Right atrium auricular region (tissue), 2 donors: Measurements from ENCODE around the gene IFNL1. TPM values are rescaled to one million over a fixed set of nuclear protein-coding genes. Genes with fewer than 3 reads are reported as not detected.
"Not testable (repeated sequence)": the region's sequence is repeated elsewhere in the genome, so short reads cannot be mapped to it uniquely, and the experiment has no call there.

Experiments used
- DNase-seq: peaks from one replicate; pipeline ENCODE4 v3.0.0-alpha.2; 2019; ENCODE audit warnings: low spot score
- H3K27ac ChIP-seq, 2 donors: fragments of 200-600 bp; sonication (generic); 1 replicate in 1 of 2; 2 replicates in 1 of 2; pipeline ENCODE4 v1.5.1; 2016 to 2019
- H3K27me3 ChIP-seq, 2 donors: fragments of 200-600 bp; sonication (generic); one replicate each; pipeline versions ENCODE4 v1.5.1 to v1.6.0; 2017 to 2019
- H3K36me3 ChIP-seq: fragments of 200-600 bp; sonication (generic); one replicate; pipeline ENCODE4 v1.5.1; 2016
- H3K4me1 ChIP-seq, 2 donors: fragments of 200-600 bp; sonication (generic); one replicate each; pipeline versions ENCODE4 v1.5.1 to v1.6.0; 2017 to 2019
- H3K4me3 ChIP-seq, 2 donors: fragments of 200-600 bp; sonication (generic); 1 replicate in 1 of 2; 2 replicates in 1 of 2; pipeline ENCODE4 v1.5.1; 2017 to 2019; ENCODE audit warnings: mild to moderate bottlenecking in 1 of 2, moderate library complexity in 1 of 2
- H3K9me3 ChIP-seq, 2 donors: fragments of 200-600 bp; sonication (generic); one replicate each; pipeline ENCODE4 v1.5.1; 2019
- total RNA-seq, 2 donors: library from RNA; depleted of rRNA; stranded (reverse); fragments of >200 nt; gene quantifications; one replicate each; pipeline ENCODE4 v1.1.0, GENCODE V29; 2016
- TF ChIP-seq, protein P1 (sequence below), 2 donors: fragments of 200-600 bp; sonication (generic); IDR thresholded peaks; one replicate each; pipeline ENCODE4 v1.5.1; 2019; ENCODE audit warnings: antibody characterized with exemption in 2 of 2

Gene IFNL1
- total RNA-seq, 2 donors from 2014 or later = not detected

GRCh38 chr19:39270036-39270871 is 26.0 kb upstream of the IFNL1 start:
- no peak for DNase-seq
- TF ChIP-seq, protein P1, sequence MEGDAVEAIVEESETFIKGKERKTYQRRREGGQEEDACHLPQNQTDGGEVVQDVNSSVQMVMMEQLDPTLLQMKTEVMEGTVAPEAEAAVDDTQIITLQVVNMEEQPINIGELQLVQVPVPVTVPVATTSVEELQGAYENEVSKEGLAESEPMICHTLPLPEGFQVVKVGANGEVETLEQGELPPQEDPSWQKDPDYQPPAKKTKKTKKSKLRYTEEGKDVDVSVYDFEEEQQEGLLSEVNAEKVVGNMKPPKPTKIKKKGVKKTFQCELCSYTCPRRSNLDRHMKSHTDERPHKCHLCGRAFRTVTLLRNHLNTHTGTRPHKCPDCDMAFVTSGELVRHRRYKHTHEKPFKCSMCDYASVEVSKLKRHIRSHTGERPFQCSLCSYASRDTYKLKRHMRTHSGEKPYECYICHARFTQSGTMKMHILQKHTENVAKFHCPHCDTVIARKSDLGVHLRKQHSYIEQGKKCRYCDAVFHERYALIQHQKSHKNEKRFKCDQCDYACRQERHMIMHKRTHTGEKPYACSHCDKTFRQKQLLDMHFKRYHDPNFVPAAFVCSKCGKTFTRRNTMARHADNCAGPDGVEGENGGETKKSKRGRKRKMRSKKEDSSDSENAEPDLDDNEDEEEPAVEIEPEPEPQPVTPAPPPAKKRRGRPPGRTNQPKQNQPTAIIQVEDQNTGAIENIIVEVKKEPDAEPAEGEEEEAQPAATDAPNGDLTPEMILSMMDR (IDR thresholded peaks at IDR 0.05) = no peak
- H3K27me3 ChIP-seq = no peaks in the 10 kb centered on the region

DNA sequence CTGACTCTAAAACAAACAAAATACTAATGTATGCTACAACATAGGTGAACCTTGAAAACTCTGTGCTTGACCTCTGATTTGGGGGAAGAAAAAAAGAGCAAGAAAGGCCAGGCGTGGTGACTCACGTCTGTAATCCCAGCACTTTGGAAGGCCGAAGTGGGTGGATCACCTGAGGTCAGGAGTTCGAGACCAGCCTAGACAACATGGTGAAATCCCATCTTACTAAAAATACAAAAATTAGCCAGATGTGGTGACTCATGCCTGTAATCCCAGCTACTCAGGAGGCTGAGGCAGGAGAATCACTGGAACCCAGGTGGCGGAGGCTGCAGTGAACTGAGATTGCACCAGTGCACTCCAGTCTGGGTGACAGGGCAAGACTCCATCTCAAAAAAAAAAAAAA is 22.3 kb upstream of the IFNL1 start:
- not testable (repeated sequence) for H3K36me3 ChIP-seq, DNase-seq, H3K9me3 ChIP-seq, H3K27ac ChIP-seq, H3K4me3 ChIP-seq, H3K4me1 ChIP-seq, H3K27me3 ChIP-seq

More at GRCh38 chr19:39270036-39270871, 26.0 kb upstream of the IFNL1 start:
- no peaks in the 10 kb centered on the region for H3K9me3 ChIP-seq
- no peaks in the 10 kb centered on the region for H3K36me3 ChIP-seq
- H3K4me1 ChIP-seq = peaks cover 0 to under 1% of the 10 kb centered on the region in 2 donors
- H3K27ac ChIP-seq = no peak overlapping the region
- no peak overlapping the region for H3K4me3 ChIP-seq

DNA sequence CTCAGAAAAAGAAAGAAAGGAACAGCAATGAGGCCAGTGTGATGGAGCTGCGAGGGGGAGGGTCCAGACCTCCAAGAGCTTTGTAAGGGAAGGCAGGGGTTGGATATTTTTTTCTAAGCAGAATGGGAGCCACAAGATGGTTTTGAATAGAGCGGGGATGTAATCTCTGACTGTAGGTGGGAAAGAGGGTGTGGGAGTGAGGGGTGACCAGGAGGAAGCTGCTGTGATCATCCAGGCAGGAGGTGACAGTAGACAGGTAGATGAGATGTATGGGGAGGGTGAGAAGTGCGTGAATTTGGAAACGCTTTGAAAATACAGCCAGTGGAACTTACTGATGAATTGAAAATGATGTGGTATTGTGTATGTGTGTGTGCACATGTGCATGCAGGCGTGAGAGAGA is 20.6 kb upstream of the IFNL1 start:
- DNase-seq = no peak
- TF ChIP-seq, protein P1 (IDR thresholded peaks at IDR 0.05) = no peak

DNA sequence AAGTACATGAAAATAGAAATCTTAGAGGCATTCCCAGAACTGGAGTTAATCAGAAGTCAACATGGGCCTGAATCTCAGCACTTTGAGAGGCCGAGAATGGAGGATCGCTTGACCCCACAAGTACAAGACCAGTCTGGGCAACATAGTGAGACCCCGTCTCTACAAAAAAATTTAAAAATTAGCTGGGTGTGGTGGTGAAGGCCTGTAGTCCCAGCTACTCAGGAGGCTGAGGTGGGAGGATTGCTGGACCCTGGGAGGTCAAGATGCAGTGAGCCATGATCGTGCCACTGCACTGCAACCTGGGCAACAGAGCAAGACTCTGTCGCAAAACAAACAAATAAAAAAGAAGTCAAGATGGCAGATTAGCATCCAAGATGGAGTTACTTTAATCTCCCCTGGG is 19.5 kb upstream of the IFNL1 start:
- no peaks in the 10 kb centered on the region for H3K4me1 ChIP-seq
- H3K9me3 ChIP-seq = peaks cover 0 to 5% of the 10 kb centered on the region in 2 donors
- no peak overlapping the region for H3K4me3 ChIP-seq
- no peak overlapping the region for H3K27ac ChIP-seq
- no peaks in the 10 kb centered on the region for H3K27me3 ChIP-seq
- DNase-seq = no peak
- no peaks in the 10 kb centered on the region for H3K36me3 ChIP-seq
- TF ChIP-seq, protein P1 (IDR thresholded peaks at IDR 0.05) = no peak

More for the DNA sequence above, 20.6 kb upstream of the IFNL1 start:
- Histone ChIP-seq H3K27me3 (no peaks in the 10 kb centered on the region), H3K4me1 (no peaks in the 10 kb centered on the region), H3K36me3 (no peaks in the 10 kb centered on the region), H3K9me3 (no peaks in the 10 kb centered on the region), H3K27ac (no peak overlapping the region), H3K4me3 (no peak overlapping the region)

DNA sequence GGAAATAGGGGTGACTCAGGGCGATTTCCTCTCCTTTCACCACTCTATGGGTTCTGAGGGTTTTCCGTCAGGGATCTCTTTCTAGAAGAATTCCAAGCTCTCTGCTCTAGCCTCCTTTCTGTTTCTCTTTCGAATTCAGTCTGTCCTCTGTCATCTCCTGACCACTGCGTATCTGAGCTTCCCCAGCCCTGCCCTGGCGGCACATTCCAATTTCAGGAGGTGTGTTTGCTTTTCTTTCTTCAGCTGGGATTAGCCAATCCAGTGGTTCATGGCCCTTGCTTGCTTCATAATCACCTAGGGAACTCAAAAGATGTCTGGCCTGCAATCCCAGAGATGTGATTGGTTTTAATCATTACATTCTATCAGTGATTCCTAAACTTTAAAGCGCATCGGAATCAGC is 18.6 kb upstream of the IFNL1 start:
- TF ChIP-seq, protein P1 (IDR thresholded peaks at IDR 0.05) = no peak
- Histone ChIP-seq H3K9me3 (peaks cover 0 to 14% of the 10 kb centered on the region in 2 donors), H3K27ac (no peak overlapping the region), H3K4me3 (no peak overlapping the region), H3K36me3 (no peaks in the 10 kb centered on the region), H3K27me3 (no peaks in the 10 kb centered on the region), H3K4me1 (no peaks in the 10 kb centered on the region)
- no peak for DNase-seq

GRCh38 chr19:39282021-39282420 is 14.2 kb upstream of the IFNL1 start:
- no peaks in the 10 kb centered on the region for H3K36me3 ChIP-seq
- DNase-seq = no peak
- no peak overlapping the region for H3K27ac ChIP-seq
- peaks cover 0 to 38% of the 10 kb centered on the region in 2 donors for H3K9me3 ChIP-seq
- H3K4me3 ChIP-seq = no peak overlapping the region
- H3K27me3 ChIP-seq = no peaks in the 10 kb centered on the region
- H3K4me1 ChIP-seq = no peaks in the 10 kb centered on the region
- TF ChIP-seq, protein P1 (IDR thresholded peaks at IDR 0.05) = no peak
